GM23338 (cell line): ENCODE results near the gene DYNLT3.

Source experiments
- CREB1 ChIP-seq: fragments of 250-450 bp; sonication (Bioruptor Pico); IDR thresholded peaks from 2 replicates; pipeline ENCODE4 v1.5.0; 2020; ENCODE audit warnings: low read depth, mild to moderate bottlenecking, moderate library complexity
- CTCF ChIP-seq, 2 experiments: fragments of 200-600 bp in 1 of 2; sonication (generic) in 1 of 2; conservative IDR thresholded peaks; 2 replicates each; pipeline versions ENCODE4 v1.5.1 to v1.6.1; 2016 to 2017; ENCODE audit warnings: antibody characterized with exemption in 2 of 2, low read depth in 2 of 2, mild to moderate bottlenecking in 2 of 2, moderate library complexity in 1 of 2
- ETS1 ChIP-seq: IDR thresholded peaks from 2 replicates; pipeline ENCODE4 v1.6.1; 2016; ENCODE audit warnings: antibody characterized with exemption
- EZH2 ChIP-seq: fragments of 200-600 bp; sonication (generic); IDR thresholded peaks from one replicate; pipeline ENCODE4 v1.8.0; 2017; ENCODE audit warnings: antibody characterized with exemption, mild to moderate bottlenecking, low read depth; ENCODE audit not compliant: unreplicated experiment
- EZH2phosphoT487 ChIP-seq: fragments of 200-600 bp; sonication (generic); IDR thresholded peaks from one replicate; pipeline ENCODE4 v1.8.1; 2018; ENCODE audit warnings: antibody characterized with exemption; ENCODE audit not compliant: unreplicated experiment
- JUNB ChIP-seq: IDR thresholded peaks from one replicate; pipeline ENCODE4 v1.6.1; 2016; ENCODE audit warnings: antibody characterized with exemption; ENCODE audit not compliant: unreplicated experiment
- NANOG ChIP-seq: IDR thresholded peaks from 2 replicates; pipeline ENCODE4 v1.6.1; 2016; ENCODE audit warnings: antibody characterized with exemption, borderline replicate concordance
- POLR2AphosphoS5 ChIP-seq: IDR thresholded peaks from 2 replicates; pipeline ENCODE4 v1.6.1; 2016; ENCODE audit warnings: antibody characterized with exemption, low read depth
- REST ChIP-seq: IDR thresholded peaks from one replicate; pipeline ENCODE4 v1.6.1; 2018; ENCODE audit warnings: antibody characterized with exemption; ENCODE audit not compliant: unreplicated experiment
- STAT1 ChIP-seq: IDR thresholded peaks from one replicate; pipeline ENCODE4 v1.6.1; 2016; ENCODE audit warnings: antibody characterized with exemption; ENCODE audit not compliant: unreplicated experiment
- ZNF114 ChIP-seq: fragments of 250-450 bp; sonication (Bioruptor Pico); IDR thresholded peaks from 2 replicates; pipeline ENCODE4 v1.5.0; 2020; ENCODE audit warnings: mild to moderate bottlenecking, moderate library complexity

GRCh38 chrX:37824491-37825214 lies 22.7 kb downstream of the DYNLT3 start:
- TF ChIP-seq CREB1 (CRISPR knock-in tag), result no peak
- TF ChIP-seq POLR2AphosphoS5, result no peak
- no peak for TF ChIP-seq CTCF (conservative IDR thresholded peaks at IDR 0.05; ENCODE audit: low read depth in 2 of 2)
- no peak for TF ChIP-seq EZH2
- no peak for TF ChIP-seq EZH2phosphoT487
- no peak for TF ChIP-seq NANOG
- no peak for TF ChIP-seq ETS1
- no peak for TF ChIP-seq REST
- TF ChIP-seq JUNB, result no peak
- TF ChIP-seq ZNF114 (CRISPR knock-in tag), result no peak
- no peak for TF ChIP-seq STAT1
